ENCODE measurements around the gene IL17C.

Gene IL17C

DNA sequence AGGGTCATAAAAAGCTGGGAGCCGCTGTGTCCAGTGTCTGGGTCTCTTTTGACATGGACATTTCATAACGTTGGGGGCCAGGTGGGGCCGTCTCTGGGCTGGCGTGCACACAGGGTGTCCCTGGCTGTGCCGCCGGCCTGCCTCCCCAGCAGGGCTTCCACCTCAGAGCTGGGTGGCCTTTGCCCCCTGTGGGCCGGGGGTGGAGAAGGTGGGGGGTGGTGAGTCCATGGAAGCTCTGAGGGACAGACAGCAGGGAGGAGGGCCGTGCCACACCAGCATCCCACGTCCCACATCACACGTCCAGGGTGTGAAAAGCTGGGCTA is 48.8 kb downstream of the IL17C start:
- no peak for DNase-seq

DNA sequence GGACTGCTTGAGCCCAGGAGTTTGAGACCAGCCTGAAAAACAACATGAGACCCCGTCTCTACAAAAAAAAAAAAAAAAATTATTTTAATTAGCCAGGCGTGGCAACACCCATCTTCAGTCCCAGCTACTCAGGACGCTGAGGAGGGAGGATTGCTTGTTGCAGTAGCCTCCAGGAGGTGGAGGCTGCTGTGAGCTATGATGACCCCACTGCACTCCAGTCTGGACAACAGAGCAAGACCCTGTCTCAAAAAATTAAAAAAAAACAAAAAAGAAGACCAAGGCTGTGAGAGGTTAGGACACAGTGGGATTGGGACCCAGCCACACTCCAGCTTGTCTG is 49.3 kb downstream of the IL17C start:
- DNase-seq: no peak

DNA sequence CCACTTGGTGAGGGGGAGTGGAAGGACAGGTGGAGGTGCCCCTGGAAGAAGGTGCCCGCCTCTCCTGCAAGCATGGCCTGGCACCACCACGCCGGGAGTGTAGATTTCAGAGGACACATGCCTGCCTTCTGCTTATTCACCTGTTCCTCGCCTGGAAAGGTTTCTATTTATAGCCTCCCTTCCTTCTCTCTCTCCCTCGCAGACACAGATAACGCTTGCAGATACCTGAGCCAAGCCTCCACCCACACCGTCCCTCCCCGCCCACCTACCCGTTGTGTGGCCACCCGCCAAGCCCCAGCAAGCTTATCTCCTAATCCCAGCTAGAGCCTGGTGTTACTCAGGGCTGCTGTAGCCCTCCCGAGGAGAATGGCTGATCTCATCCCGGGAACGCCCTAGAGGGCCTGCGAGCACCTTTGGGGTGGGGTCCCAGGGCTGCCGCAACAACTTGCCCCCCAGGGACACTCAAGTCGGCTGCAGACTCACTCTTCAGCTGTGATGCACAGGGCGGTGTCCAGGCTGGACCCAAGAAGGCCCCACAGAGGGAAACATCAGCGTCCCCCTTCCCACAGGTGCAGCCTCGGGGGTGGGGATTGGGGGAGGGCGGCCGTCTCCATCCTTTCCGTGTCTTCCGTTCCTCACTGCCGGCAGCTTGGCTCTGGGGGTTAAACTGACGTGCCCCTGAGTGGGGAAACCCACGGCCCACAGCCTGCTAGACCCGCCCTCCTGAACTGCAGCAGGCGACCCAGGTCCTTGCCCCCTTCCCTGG is 49.8 kb downstream of the IL17C start:
- peak; percentile 72 to 81 for DNase-seq
